DOHH2 (cell line): ENCODE results near the gene SAMD1.

ENCODE experiments used
- H3F3A ChIP-seq: fragments of 200-600 bp; sonication (generic), shearing (Covaris generic); 2 replicates; pipeline ENCODE4 v1.6.0; 2016; ENCODE audit warnings: antibody characterized with exemption, mild to moderate bottlenecking; ENCODE audit not compliant: control insufficient read depth, insufficient read depth
- H3K27ac ChIP-seq: fragments of 200-600 bp; sonication (generic); 2 replicates; pipeline ENCODE4 v1.5.1; 2014; ENCODE audit warnings: low read depth, mild to moderate bottlenecking, low read length, moderate library complexity
- H3K27me3 ChIP-seq: fragments of 200-600 bp; sonication (generic); 2 replicates; pipeline ENCODE4 v1.6.1; 2014; ENCODE audit warnings: mild to moderate bottlenecking, low read length, mixed read lengths; ENCODE audit not compliant: control insufficient read depth
- H3K36me3 ChIP-seq: fragments of 200-600 bp; sonication (generic); 2 replicates; pipeline ENCODE4 v1.6.1; 2014; ENCODE audit warnings: mild to moderate bottlenecking, low read length, moderate library complexity, mixed read lengths; ENCODE audit not compliant: control insufficient read depth
- H3K4me1 ChIP-seq: fragments of 200-600 bp; sonication (generic); 2 replicates; pipeline ENCODE4 v1.6.1; 2014; ENCODE audit warnings: mild to moderate bottlenecking, low read length, mixed read lengths; ENCODE audit not compliant: control insufficient read depth
- H3K4me2 ChIP-seq: fragments of 200-600 bp; sonication (generic); 2 replicates; pipeline ENCODE4 v1.6.0; 2014; ENCODE audit warnings: mild to moderate bottlenecking, low read length, moderate library complexity
- H3K4me3 ChIP-seq: fragments of 200-600 bp; sonication (generic); 2 replicates; pipeline ENCODE4 v1.5.1; 2014; ENCODE audit warnings: mild to moderate bottlenecking, low read length, mixed read lengths
- H3K79me2 ChIP-seq: fragments of 200-600 bp; sonication (generic); 2 replicates; pipeline ENCODE4 v1.6.1; 2014; ENCODE audit warnings: mild to moderate bottlenecking, low read length, mixed read lengths; ENCODE audit not compliant: control insufficient read depth
- H3K9me2 ChIP-seq: fragments of 200-600 bp; sonication (generic); replicated peaks from 2 replicates; pipeline ENCODE4 v1.6.1; 2014; ENCODE audit warnings: mild to moderate bottlenecking, low read length, mixed read lengths; ENCODE audit not compliant: control insufficient read depth
- H3K9me3 ChIP-seq: fragments of 200-600 bp; sonication (generic); 2 replicates; pipeline ENCODE4 v1.6.1; 2014; ENCODE audit warnings: antibody characterized with exemption, low read length, mixed read lengths; ENCODE audit not compliant: control insufficient read depth, insufficient read depth
- H4K20me1 ChIP-seq: fragments of 200-600 bp; sonication (generic); 2 replicates; pipeline ENCODE4 v1.6.0; 2014; ENCODE audit warnings: low read depth, mild to moderate bottlenecking, antibody characterized with exemption, low read length, moderate library complexity; ENCODE audit not compliant: control insufficient read depth, insufficient read depth
- EZH2phosphoT487 ChIP-seq: fragments of 200-600 bp; sonication (generic); IDR thresholded peaks from 2 replicates; pipeline ENCODE4 v1.6.1; 2017; ENCODE audit warnings: borderline replicate concordance, mild to moderate bottlenecking, antibody characterized with exemption, low read length, moderate library complexity, mixed read lengths
- TF ChIP-seq, protein P1 (sequence below): fragments of 200-600 bp; sonication (generic); IDR thresholded peaks from one replicate; pipeline ENCODE4 v1.5.1; 2014; ENCODE audit warnings: antibody characterized with exemption, mild to moderate bottlenecking, low read depth, low read length; ENCODE audit not compliant: poor library complexity, severe bottlenecking

Gene SAMD1

DNA sequence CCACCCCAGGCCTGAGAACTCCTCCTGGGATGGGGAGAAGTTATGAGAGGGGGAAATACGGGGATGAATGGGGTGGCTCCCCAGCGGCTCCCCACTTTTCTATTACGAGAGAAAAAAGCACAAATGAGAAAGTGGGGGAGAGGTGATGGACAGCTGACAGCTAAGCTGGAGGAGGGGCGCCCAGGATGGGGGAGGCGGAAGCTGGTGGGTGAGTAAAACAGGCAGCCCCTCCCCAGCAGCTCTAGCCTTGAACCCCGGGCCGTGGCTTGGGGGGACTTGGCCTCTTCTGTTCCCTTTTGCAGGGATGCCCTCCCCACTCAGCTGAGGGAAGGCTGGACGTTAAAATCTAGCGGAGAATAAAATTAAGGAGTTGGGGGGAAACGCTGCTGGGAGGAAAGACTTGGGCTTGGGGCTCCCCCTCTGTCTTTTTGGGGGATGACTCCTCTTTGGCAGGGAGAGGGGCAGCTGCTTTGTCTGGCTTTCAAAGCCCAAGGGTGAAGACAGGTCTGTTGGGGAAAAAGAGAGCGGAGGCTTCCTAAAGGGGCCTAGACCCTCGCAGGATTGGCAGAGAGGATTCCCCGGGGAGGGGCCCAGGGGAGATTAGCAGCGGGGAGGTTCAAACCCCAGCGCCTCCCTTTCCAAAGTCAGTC lies 1.4 kb upstream of the SAMD1 start:
- Histone ChIP-seq H3K27ac (peak overlapping the region; percentile 77), H3K9me2 (no peaks in the 10 kb centered on the region), H3K4me1 (peaks cover 18% of the 10 kb centered on the region), H3K79me2 (peaks cover 12% of the 10 kb centered on the region), H3F3A (peaks cover 13% of the 10 kb centered on the region; the same call in 1 of the 2 replicates), H3K4me2 (peak overlapping the region; percentile 72), H3K9me3 (peaks cover 9% of the 10 kb centered on the region), H4K20me1 (no peaks in the 10 kb centered on the region), H3K4me3 (peak overlapping the region; percentile 79), H3K27me3 (no peaks in the 10 kb centered on the region), H3K36me3 (peaks cover 29% of the 10 kb centered on the region)
- TF ChIP-seq, protein P1, sequence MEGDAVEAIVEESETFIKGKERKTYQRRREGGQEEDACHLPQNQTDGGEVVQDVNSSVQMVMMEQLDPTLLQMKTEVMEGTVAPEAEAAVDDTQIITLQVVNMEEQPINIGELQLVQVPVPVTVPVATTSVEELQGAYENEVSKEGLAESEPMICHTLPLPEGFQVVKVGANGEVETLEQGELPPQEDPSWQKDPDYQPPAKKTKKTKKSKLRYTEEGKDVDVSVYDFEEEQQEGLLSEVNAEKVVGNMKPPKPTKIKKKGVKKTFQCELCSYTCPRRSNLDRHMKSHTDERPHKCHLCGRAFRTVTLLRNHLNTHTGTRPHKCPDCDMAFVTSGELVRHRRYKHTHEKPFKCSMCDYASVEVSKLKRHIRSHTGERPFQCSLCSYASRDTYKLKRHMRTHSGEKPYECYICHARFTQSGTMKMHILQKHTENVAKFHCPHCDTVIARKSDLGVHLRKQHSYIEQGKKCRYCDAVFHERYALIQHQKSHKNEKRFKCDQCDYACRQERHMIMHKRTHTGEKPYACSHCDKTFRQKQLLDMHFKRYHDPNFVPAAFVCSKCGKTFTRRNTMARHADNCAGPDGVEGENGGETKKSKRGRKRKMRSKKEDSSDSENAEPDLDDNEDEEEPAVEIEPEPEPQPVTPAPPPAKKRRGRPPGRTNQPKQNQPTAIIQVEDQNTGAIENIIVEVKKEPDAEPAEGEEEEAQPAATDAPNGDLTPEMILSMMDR, result peak; percentile 47
- no peak for TF ChIP-seq EZH2phosphoT487

DNA sequence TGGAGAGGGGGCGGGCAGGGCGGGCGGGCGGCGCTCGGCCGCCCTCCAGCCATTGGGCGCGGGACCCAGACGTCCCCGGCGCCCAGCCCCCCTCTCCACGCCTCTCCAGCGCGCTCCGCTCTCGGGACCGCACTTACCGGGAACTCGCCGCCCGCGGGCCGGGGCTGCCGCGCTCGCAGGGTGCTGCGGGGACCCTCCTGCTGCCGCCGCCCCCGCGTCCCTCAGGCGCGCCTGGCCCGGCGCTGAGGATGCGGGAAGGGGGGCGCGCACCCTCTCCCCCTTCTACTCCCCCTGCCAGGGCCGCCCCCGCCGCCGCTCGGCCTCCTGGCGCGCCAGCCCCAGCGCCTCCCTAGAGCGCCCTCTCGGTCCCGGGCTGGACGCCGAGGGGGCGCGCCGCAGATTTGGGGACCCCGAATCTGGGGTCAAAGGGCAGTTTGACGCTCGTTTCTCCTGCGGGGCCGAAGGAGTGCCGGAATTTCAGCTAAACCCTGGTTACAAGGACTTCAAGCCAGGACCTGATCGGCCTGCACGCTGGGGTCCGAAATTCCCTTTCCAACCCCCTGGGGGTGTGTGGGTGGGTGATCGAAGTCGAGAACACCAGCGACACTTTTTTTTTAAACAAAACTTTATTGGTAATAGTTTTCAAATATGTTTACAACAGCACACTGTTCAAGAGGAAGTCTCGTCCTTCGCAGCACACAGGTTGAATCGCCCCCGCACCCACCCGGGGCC lies 696 bp upstream of the SAMD1 start:
- Histone ChIP-seq H3K27ac (peak overlapping the region; percentile 77), H3K79me2 (peaks cover 12% of the 10 kb centered on the region), H3K36me3 (peaks cover 34% of the 10 kb centered on the region), H3K9me2 (no peaks in the 10 kb centered on the region), H3K9me3 (peaks cover 9% of the 10 kb centered on the region), H3K27me3 (no peaks in the 10 kb centered on the region), H3F3A (peaks cover 13% of the 10 kb centered on the region; the same call in 1 of the 2 replicates), H3K4me3 (peak overlapping the region; percentile 79), H4K20me1 (no peaks in the 10 kb centered on the region), H3K4me1 (peaks cover 18% of the 10 kb centered on the region), H3K4me2 (peak overlapping the region; percentile 72)
- TF ChIP-seq EZH2phosphoT487, result no peak
- TF ChIP-seq, protein P1, result peak; percentile 76

DNA sequence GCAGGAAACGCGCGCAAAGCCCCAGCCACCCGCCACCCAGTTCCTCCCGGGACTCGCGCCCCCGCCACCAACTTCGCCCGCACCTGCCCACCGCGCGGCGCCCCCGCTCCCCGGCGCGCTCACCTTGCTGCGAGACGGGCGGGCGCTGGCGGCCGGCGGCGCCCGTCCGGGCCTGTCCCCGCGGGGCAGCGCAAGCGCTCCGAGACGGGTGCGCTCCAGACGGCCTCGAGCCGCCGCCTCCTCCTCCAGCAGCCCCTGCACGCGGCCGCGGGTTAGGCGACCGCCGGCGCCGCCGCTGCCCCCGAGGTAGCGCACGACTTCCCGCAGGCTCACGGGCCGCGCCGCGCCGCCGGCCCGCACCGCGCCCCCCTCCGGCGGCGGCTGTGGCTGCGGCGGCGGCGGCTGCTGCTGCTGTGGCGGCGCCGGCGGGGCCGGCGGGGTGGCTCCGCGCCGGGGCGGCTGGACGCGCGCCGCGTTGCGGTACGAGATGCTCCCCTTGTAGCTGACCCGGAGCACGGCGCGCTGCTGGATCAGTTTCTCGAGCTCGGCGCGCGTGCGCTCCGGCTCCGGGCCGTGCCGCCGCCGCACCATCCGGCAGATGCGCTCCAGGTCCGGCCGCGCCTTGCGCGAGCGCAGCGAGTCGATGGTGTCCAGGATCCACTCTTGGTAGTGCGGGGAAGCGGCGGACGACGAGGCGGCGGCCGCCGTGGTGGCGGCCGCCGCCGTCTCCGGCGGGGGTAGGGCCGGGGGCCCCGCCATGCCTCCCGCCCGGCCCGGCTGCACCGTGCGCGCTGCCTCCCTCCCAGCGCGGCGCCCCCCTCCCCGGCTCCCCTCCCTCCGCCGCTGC lies 666 bp downstream of the SAMD1 start:
- peak overlapping the region; percentile 81 for H3K4me2 ChIP-seq
- no peaks in the 10 kb centered on the region for H3K27me3 ChIP-seq
- H3K36me3 ChIP-seq, result peaks cover 39% of the 10 kb centered on the region
- H3K27ac ChIP-seq, result peak overlapping the region; percentile 71
- H4K20me1 ChIP-seq, result no peaks in the 10 kb centered on the region
- H3K4me1 ChIP-seq, result peaks cover 18% of the 10 kb centered on the region
- peak overlapping the region; percentile 75 for H3K4me3 ChIP-seq
- H3F3A ChIP-seq, result peaks cover 13% of the 10 kb centered on the region; the same call in 1 of the 2 replicates
- peaks cover 12% of the 10 kb centered on the region for H3K79me2 ChIP-seq
- H3K9me2 ChIP-seq, result no peaks in the 10 kb centered on the region
- TF ChIP-seq, protein P1, result no peak
- no peak for TF ChIP-seq EZH2phosphoT487
- H3K9me3 ChIP-seq, result peaks cover 9% of the 10 kb centered on the region
